ENCODE data around the gene GTF2A1L. TPM values are rescaled to one million over a fixed set of nuclear protein-coding genes. Genes with fewer than 3 reads are reported as not detected.
A peak's percentile ranks its signal among the peaks of the same experiment; 100 is the strongest.

GTF2A1L gene
- total RNA-seq, 4 donors from 2014 or later, result 14.1 to 32.2 (median 22.1) TPM

GRCh38 chr2:48714245-48714644 is 96.6 kb downstream of the GTF2A1L start:
- TF ChIP-seq EP300 (IDR thresholded peaks at IDR 0.05) (no peak), POLR2AphosphoS5 (IDR thresholded peaks at IDR 0.05) (no peak)
- no peak overlapping the region for H3K4me3 ChIP-seq
- no peaks in the 10 kb centered on the region for H3K27me3 ChIP-seq
- ATAC-seq, result no peak
- no peaks in the 10 kb centered on the region for H3K36me3 ChIP-seq
- no peaks in the 10 kb centered on the region for H3K9me3 ChIP-seq
- H3K4me1 ChIP-seq, result peaks cover 4 to 58% (median 21%) of the 10 kb centered on the region in 3 donors
- WGBS, 2 donors (ENCODE audit: low coverage in 1 of 2), result 8 to 15% methylated on average over 2 of the region's 2 CpGs
- H3K27ac ChIP-seq, result peak overlapping the region; percentile 79 to 90 (median 84)

- peak; percentile 55 for TF ChIP-seq EP300 (IDR thresholded peaks at IDR 0.05)
- peak in 1 of 4 experiments; percentile 5 for TF ChIP-seq CTCF (IDR thresholded peaks at IDR 0.05)
- TF ChIP-seq POLR2AphosphoS5 (IDR thresholded peaks at IDR 0.05), result peak; percentile 42
- TF ChIP-seq POLR2A (IDR thresholded peaks at IDR 0.05), result no peak
- 21 to 28% methylated on average over 7 of the region's 7 CpGs for WGBS, 2 donors (ENCODE audit: low coverage in 1 of 2)
- no peaks in the 10 kb centered on the region for H3K27me3 ChIP-seq
- ATAC-seq, result peak; percentile 61
- peak overlapping the region; percentile 79 to 90 (median 84) for H3K27ac ChIP-seq
- H3K36me3 ChIP-seq, result no peaks in the 10 kb centered on the region
- H3K4me3 ChIP-seq, result no peak overlapping the region
- H3K9me3 ChIP-seq, result no peaks in the 10 kb centered on the region
- H3K4me1 ChIP-seq, result peaks cover 4 to 68% (median 21%) of the 10 kb centered on the region in 3 donors
These were observed 97.6 kb downstream of the GTF2A1L start for GRCh38 chr2:48715042-48715899.

GRCh38 chr2:48715956-48716355 is 98.3 kb downstream of the GTF2A1L start:
- TF ChIP-seq POLR2AphosphoS5 (IDR thresholded peaks at IDR 0.05) (no peak), EP300 (IDR thresholded peaks at IDR 0.05) (no peak), POLR2A (IDR thresholded peaks at IDR 0.05) (no peak), CTCF (IDR thresholded peaks at IDR 0.05) (no peak)
- H3K9me3 ChIP-seq, result no peaks in the 10 kb centered on the region
- H3K27me3 ChIP-seq, result no peaks in the 10 kb centered on the region
- no peak for ATAC-seq
- H3K27ac ChIP-seq, result peak overlapping the region; percentile 79 to 90 (median 82)
- H3K36me3 ChIP-seq, result no peaks in the 10 kb centered on the region
- 32% methylated on average over 1 of the region's 1 CpG; no CpG with 5 or more reads in 1 of the 2 donors for WGBS, 2 donors (ENCODE audit: low coverage in 1 of 2)
- no peak overlapping the region for H3K4me3 ChIP-seq
- peaks cover 4 to 74% (median 21%) of the 10 kb centered on the region in 3 donors for H3K4me1 ChIP-seq

- Histone ChIP-seq H3K9me3 (no peaks in the 10 kb centered on the region), H3K27ac (peak overlapping the region in 3 of 4 donors; percentile 11 to 90 (median 81)), H3K27me3 (no peaks in the 10 kb centered on the region), H3K4me3 (no peak overlapping the region), H3K4me1 (peaks cover 6 to 75% (median 21%) of the 10 kb centered on the region in 3 donors), H3K36me3 (no peaks in the 10 kb centered on the region)
- no peak for ATAC-seq
- 41 to 53% methylated on average over 3 of the region's 3 CpGs for WGBS, 2 donors (ENCODE audit: low coverage in 1 of 2)
- no peak for TF ChIP-seq EP300 (IDR thresholded peaks at IDR 0.05)
- TF ChIP-seq POLR2A (IDR thresholded peaks at IDR 0.05), result no peak
- no peak for TF ChIP-seq CTCF (IDR thresholded peaks at IDR 0.05)
- TF ChIP-seq POLR2AphosphoS5 (IDR thresholded peaks at IDR 0.05), result no peak
These were observed 100.2 kb downstream of the GTF2A1L start for GRCh38 chr2:48717846-48718245.

DNA sequence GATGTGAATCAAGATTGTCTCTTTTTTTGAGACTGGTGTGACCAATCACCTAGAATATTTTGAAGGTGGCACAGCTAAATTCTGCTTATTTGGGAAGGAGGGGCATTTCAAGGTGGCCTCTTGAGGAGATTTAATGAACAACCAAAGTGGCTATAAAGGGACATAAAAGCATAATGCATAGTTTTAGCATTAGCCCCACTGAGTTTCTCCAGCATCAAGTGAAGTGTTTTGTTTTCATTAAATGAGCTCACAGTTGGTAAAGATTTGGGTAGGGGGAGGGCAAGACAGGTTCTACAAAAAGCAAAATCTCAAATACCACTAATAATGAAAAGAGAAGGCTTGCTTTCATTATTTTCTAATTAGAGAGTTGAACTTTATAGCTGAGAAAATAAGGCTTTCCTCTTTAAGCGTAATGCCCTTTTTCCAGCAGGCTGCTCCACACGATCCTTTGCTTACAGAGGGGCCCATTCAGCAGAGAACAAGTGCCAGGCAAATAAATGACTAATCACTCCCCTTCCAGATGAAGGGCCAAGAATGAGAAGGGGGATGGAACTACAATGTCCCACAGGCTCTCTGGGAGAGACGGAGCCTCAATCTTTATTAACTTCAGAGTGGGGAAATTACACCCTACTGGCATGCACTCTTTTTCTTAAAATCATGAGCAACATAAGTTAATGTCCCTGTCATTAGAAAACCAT is 102.0 kb downstream of the GTF2A1L start:
- TF ChIP-seq POLR2A (IDR thresholded peaks at IDR 0.05) (no peak), CTCF (IDR thresholded peaks at IDR 0.05) (no peak), POLR2AphosphoS5 (IDR thresholded peaks at IDR 0.05) (no peak), EP300 (IDR thresholded peaks at IDR 0.05) (no peak)
- Histone ChIP-seq H3K36me3 (no peaks in the 10 kb centered on the region), H3K9me3 (no peaks in the 10 kb centered on the region), H3K4me1 (peaks cover 5 to 74% (median 11%) of the 10 kb centered on the region in 3 donors), H3K27ac (peak overlapping the region in 3 of 4 donors; percentile 18 to 90 (median 30)), H3K27me3 (no peaks in the 10 kb centered on the region), H3K4me3 (no peak overlapping the region)
- WGBS, 2 donors (ENCODE audit: low coverage in 1 of 2), result 32 to 43% methylated on average over 3 of the region's 3 CpGs
- no peak for ATAC-seq
